PC-3 (cell line): ENCODE data around the gene MMP15.

Experiments
- EZH2 ChIP-seq: fragments of 300-600 bp; sonication (generic); IDR thresholded peaks from one replicate; pipeline ENCODE4 v1.6.1; 2017; ENCODE audit warnings: antibody characterized with exemption, mild to moderate bottlenecking, low read length; ENCODE audit not compliant: unreplicated experiment
- TF ChIP-seq, protein P1 (sequence below): fragments of 300-600 bp; sonication (generic); conservative IDR thresholded peaks from 2 replicates; pipeline ENCODE4 v1.5.1; 2017; ENCODE audit warnings: antibody characterized with exemption, low read depth, mild to moderate bottlenecking, low read length

DNA sequence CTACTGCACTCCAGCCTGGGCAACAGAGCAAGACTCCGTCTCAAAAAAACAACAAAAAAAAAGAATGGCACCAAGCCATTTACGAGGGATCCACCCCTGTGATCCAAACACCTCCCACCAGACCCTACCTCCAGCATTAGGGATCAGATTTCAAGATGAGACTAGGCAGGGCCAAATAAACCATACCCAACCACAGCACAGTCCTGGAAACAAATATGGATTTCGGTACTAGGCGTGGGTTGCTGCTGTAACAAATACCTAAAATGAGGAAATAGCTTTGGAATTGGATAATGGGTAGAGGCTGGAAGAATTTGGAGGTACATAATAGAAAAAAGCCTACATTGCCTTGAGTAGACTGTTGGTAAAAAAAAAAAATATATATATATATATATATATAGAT, 49.1 kb downstream of the MMP15 start:
- TF ChIP-seq, protein P1, sequence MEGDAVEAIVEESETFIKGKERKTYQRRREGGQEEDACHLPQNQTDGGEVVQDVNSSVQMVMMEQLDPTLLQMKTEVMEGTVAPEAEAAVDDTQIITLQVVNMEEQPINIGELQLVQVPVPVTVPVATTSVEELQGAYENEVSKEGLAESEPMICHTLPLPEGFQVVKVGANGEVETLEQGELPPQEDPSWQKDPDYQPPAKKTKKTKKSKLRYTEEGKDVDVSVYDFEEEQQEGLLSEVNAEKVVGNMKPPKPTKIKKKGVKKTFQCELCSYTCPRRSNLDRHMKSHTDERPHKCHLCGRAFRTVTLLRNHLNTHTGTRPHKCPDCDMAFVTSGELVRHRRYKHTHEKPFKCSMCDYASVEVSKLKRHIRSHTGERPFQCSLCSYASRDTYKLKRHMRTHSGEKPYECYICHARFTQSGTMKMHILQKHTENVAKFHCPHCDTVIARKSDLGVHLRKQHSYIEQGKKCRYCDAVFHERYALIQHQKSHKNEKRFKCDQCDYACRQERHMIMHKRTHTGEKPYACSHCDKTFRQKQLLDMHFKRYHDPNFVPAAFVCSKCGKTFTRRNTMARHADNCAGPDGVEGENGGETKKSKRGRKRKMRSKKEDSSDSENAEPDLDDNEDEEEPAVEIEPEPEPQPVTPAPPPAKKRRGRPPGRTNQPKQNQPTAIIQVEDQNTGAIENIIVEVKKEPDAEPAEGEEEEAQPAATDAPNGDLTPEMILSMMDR, result no peak
- no peak for TF ChIP-seq EZH2
